Keratinocyte (primary cell): ENCODE data around the gene MYRIP. TPM values are rescaled to one million over a fixed set of nuclear protein-coding genes. Genes with fewer than 3 reads are reported as not detected.

ENCODE experiments used
- DNase-seq: peaks from one replicate; pipeline ENCODE4 v3.0.0-alpha.2; 2011; ENCODE audit warnings: low read depth, missing footprints, low spot score
- FAIRE-seq: peaks from 2 replicates; lab custom pipeline; 2011; peaks lifted over from hg19 to GRCh38; lab: Jason Lieb, UNC
- H2AFZ ChIP-seq: 2 replicates; pipeline ENCODE4 v1.6.0; 2012; ENCODE audit warnings: low read length, control low read depth, inconsistent platforms; ENCODE audit not compliant: control insufficient read depth
- H3K27ac ChIP-seq: 2 replicates; pipeline ENCODE4 v1.5.1; 2011; ENCODE audit warnings: low read length; ENCODE audit not compliant: control insufficient read depth, insufficient read depth
- H3K27me3 ChIP-seq: 3 replicates; pipeline ENCODE4 v1.6.0; 2011; ENCODE audit warnings: low read length; ENCODE audit not compliant: control insufficient read depth, insufficient read depth; ENCODE audit errors: extremely low read depth
- H3K36me3 ChIP-seq, 2 experiments: 2 replicates in 1 of 2; 3 replicates in 1 of 2; pipeline ENCODE4 v1.5.1; 2011; ENCODE audit warnings: low read length in 2 of 2, mild to moderate bottlenecking in 1 of 2; ENCODE audit not compliant: control insufficient read depth in 2 of 2, insufficient read depth in 2 of 2; ENCODE audit errors: extremely low read depth in 1 of 2
- H3K4me1 ChIP-seq: 3 replicates; pipeline ENCODE4 v1.5.1; 2011; ENCODE audit warnings: low read length; ENCODE audit not compliant: control insufficient read depth, insufficient read depth; ENCODE audit errors: extremely low read depth
- H3K4me2 ChIP-seq: 3 replicates; pipeline ENCODE4 v1.6.0; 2011; ENCODE audit warnings: low read depth, low read length; ENCODE audit not compliant: control insufficient read depth, insufficient read depth; ENCODE audit errors: extremely low read depth
- H3K4me3 ChIP-seq, 3 experiments: fragments of 200-600 bp in 1 of 3; sonication (generic) in 1 of 3; 2 replicates in 2 of 3; 3 replicates in 1 of 3; pipeline ENCODE4 v1.5.1; 2011 to 2016; ENCODE audit warnings: low read length in 3 of 3, mild to moderate bottlenecking in 3 of 3, control low read depth in 2 of 3, inconsistent platforms in 1 of 3, low read depth in 1 of 3, mixed read lengths in 1 of 3, mixed run types in 1 of 3, moderate library complexity in 1 of 3; ENCODE audit not compliant: control insufficient read depth in 2 of 3, insufficient read depth in 2 of 3; ENCODE audit errors: extremely low read depth in 1 of 3
- H3K79me2 ChIP-seq: 2 replicates; pipeline ENCODE4 v1.6.0; 2012; ENCODE audit warnings: low read length; ENCODE audit not compliant: control insufficient read depth, insufficient read depth
- H3K9ac ChIP-seq: 3 replicates; pipeline ENCODE4 v1.6.0; 2011; ENCODE audit warnings: low read length; ENCODE audit not compliant: control insufficient read depth, insufficient read depth; ENCODE audit errors: extremely low read depth
- H3K9me1 ChIP-seq: 3 replicates; pipeline ENCODE4 v1.6.0; 2011; ENCODE audit warnings: low read length; ENCODE audit not compliant: control insufficient read depth, insufficient read depth; ENCODE audit errors: extremely low read depth
- H3K9me3 ChIP-seq: 2 replicates; pipeline ENCODE4 v1.5.1; 2012; ENCODE audit warnings: low read depth, low read length; ENCODE audit not compliant: control insufficient read depth
- H4K20me1 ChIP-seq: 3 replicates; pipeline ENCODE4 v1.6.0; 2011; ENCODE audit warnings: low read length; ENCODE audit not compliant: control insufficient read depth, insufficient read depth; ENCODE audit errors: extremely low read depth
- EZH2 ChIP-seq: IDR thresholded peaks from one replicate; pipeline ENCODE4 v1.6.1; 2012; ENCODE audit warnings: inconsistent platforms, mild to moderate bottlenecking, low read length, moderate library complexity
- dilution Hi-C: fragments of 300-500 bp; cut with MboI; formaldehyde crosslinking; loops from one replicate; pipeline ENCODE4 v1.7.0; 2020; ENCODE audit warnings: low sequenced_read_pairs; ENCODE audit not compliant: extremely low pct_ligation_motif_present
- polyA plus RNA-seq, 5 experiments: library from polyadenylated mRNA; depleted of rRNA in 3 of 5; stranded (reverse) in 3 of 5; stranded (forward) in 1 of 5; unstranded in 1 of 5; fragments of >200 nt; gene quantifications; 1 replicate in 1 of 5; 2 replicates in 3 of 5; 3 replicates in 1 of 5; pipeline versions ENCODE4 v1.2.1 to v1.2.3, GENCODE V29; 2011 to 2012; ENCODE audit warnings: missing spikeins in 2 of 5, low read depth in 1 of 5, low replicate concordance in 1 of 5
- TF ChIP-seq, protein P1 (sequence below), 3 experiments: IDR thresholded peaks in 1 of 3; conservative IDR thresholded peaks in 1 of 3; optimal IDR thresholded peaks in 1 of 3; 2 replicates in 2 of 3; 3 replicates in 1 of 3; pipeline versions ENCODE3 to v1.5.1; 2011; ENCODE audit warnings: low read length in 3 of 3, mild to moderate bottlenecking in 3 of 3, moderate library complexity in 2 of 3, control low read depth in 1 of 3, inconsistent platforms in 1 of 3; ENCODE audit not compliant: insufficient read depth in 2 of 3; ENCODE audit errors: extremely low read depth in 1 of 3

The MYRIP gene
- polyA plus RNA-seq, 1 donor (not counting 4 experiments of a cell fraction or from before 2014, with no cell fraction given): 0.01 TPM

- dilution Hi-C loops: no loop called here
- no peak overlapping the region for H3K9ac ChIP-seq
- TF ChIP-seq, protein P1, sequence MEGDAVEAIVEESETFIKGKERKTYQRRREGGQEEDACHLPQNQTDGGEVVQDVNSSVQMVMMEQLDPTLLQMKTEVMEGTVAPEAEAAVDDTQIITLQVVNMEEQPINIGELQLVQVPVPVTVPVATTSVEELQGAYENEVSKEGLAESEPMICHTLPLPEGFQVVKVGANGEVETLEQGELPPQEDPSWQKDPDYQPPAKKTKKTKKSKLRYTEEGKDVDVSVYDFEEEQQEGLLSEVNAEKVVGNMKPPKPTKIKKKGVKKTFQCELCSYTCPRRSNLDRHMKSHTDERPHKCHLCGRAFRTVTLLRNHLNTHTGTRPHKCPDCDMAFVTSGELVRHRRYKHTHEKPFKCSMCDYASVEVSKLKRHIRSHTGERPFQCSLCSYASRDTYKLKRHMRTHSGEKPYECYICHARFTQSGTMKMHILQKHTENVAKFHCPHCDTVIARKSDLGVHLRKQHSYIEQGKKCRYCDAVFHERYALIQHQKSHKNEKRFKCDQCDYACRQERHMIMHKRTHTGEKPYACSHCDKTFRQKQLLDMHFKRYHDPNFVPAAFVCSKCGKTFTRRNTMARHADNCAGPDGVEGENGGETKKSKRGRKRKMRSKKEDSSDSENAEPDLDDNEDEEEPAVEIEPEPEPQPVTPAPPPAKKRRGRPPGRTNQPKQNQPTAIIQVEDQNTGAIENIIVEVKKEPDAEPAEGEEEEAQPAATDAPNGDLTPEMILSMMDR (optimal IDR thresholded peaks at IDR 0.05 in 1 of 3, IDR thresholded peaks at IDR 0.05 in 1 of 3, conservative IDR thresholded peaks at IDR 0.05 in 1 of 3; ENCODE audit: extremely low read depth in 1 of 3, insufficient read depth in 2 of 3, low read length in 3 of 3): no peak
- TF ChIP-seq EZH2: no peak
- H3K9me3 ChIP-seq: no peaks in the 10 kb centered on the region
- no peak for DNase-seq
- H3K4me2 ChIP-seq: no peak overlapping the region
- H3K4me3 ChIP-seq: no peak overlapping the region
- H3K79me2 ChIP-seq: no peaks in the 10 kb centered on the region
- no peaks in the 10 kb centered on the region for H3K4me1 ChIP-seq
- no peaks in the 10 kb centered on the region for H4K20me1 ChIP-seq
- no peak for FAIRE-seq
- no peaks in the 10 kb centered on the region for H3K9me1 ChIP-seq
- no peak overlapping the region for H2AFZ ChIP-seq
- no peaks in the 10 kb centered on the region for H3K27me3 ChIP-seq
- no peaks in the 10 kb centered on the region for H3K36me3 ChIP-seq
- no peak overlapping the region for H3K27ac ChIP-seq
Observed at GRCh38 chr3:39934696-39935095, 125.3 kb downstream of the MYRIP start.

GRCh38 chr3:39935261-39935660 lies 125.9 kb downstream of the MYRIP start:
- Histone ChIP-seq H4K20me1 (no peaks in the 10 kb centered on the region), H3K9me1 (no peaks in the 10 kb centered on the region), H2AFZ (no peak overlapping the region), H3K36me3 (no peaks in the 10 kb centered on the region), H3K9me3 (no peaks in the 10 kb centered on the region), H3K27me3 (no peaks in the 10 kb centered on the region), H3K4me3 (no peak overlapping the region), H3K9ac (no peak overlapping the region), H3K4me2 (no peak overlapping the region), H3K27ac (no peak overlapping the region), H3K4me1 (no peaks in the 10 kb centered on the region), H3K79me2 (no peaks in the 10 kb centered on the region)
- FAIRE-seq (no peak), DNase-seq (no peak)
- dilution Hi-C loops: no loop called here
- TF ChIP-seq, protein P1 (optimal IDR thresholded peaks at IDR 0.05 in 1 of 3, IDR thresholded peaks at IDR 0.05 in 1 of 3, conservative IDR thresholded peaks at IDR 0.05 in 1 of 3; ENCODE audit: extremely low read depth in 1 of 3, insufficient read depth in 2 of 3, low read length in 3 of 3): no peak
- TF ChIP-seq EZH2: no peak
